Natural killer cell (primary cell): Measurements from ENCODE around the gene HNRNPK. TPM values are rescaled to one million over a fixed set of nuclear protein-coding genes. Genes with fewer than 3 reads are reported as not detected.

ENCODE experiments used
- ATAC-seq, 3 donors: fragments of 150-1000 bp in 2 of 3; fragments of 200-7000 bp in 1 of 3; cut with Tn5 transposase; 1 replicate in 1 of 3; 2 replicates in 2 of 3; pipeline ENCODE4 v1.10.0; 2021; ENCODE audit warnings: mild to moderate bottlenecking in 2 of 3, moderate library complexity in 2 of 3
- DNase-seq, 2 donors: peaks; one replicate each; pipeline versions ENCODE4 v3.0.0 to v3.0.0-alpha.2; 2013 to 2021; ENCODE audit warnings: mixed read lengths in 1 of 2
- H3K27ac ChIP-seq: one replicate; pipeline ENCODE4 v1.5.1; 2013; ENCODE audit warnings: mild to moderate bottlenecking, low read length
- H3K27me3 ChIP-seq: one replicate; pipeline ENCODE4 v1.6.1; 2013; ENCODE audit warnings: low read length; ENCODE audit not compliant: control insufficient read depth, insufficient read depth
- H3K36me3 ChIP-seq: one replicate; pipeline ENCODE4 v1.6.1; 2013; ENCODE audit warnings: low read length; ENCODE audit not compliant: control insufficient read depth, insufficient read depth
- H3K4me1 ChIP-seq: one replicate; pipeline ENCODE4 v1.6.1; 2013; ENCODE audit warnings: low read length; ENCODE audit not compliant: control insufficient read depth, insufficient read depth
- H3K4me3 ChIP-seq: one replicate; pipeline ENCODE4 v1.5.1; 2013; ENCODE audit warnings: low read length
- H3K9me3 ChIP-seq: one replicate; pipeline ENCODE4 v1.6.1; 2013; ENCODE audit warnings: low read length; ENCODE audit not compliant: control insufficient read depth, insufficient read depth
- H3K27ac Mint-ChIP-seq, 2 donors: one replicate each; pipeline ENCODE4 v1.8.0; 2022; ENCODE audit warnings: mild to moderate bottlenecking in 2 of 2, mixed read lengths in 2 of 2, moderate library complexity in 1 of 2
- H3K27me3 Mint-ChIP-seq, 2 donors: one replicate each; pipeline ENCODE4 v1.8.0; 2022; ENCODE audit warnings: low read depth in 2 of 2, mixed read lengths in 2 of 2
- H3K36me3 Mint-ChIP-seq: one replicate; pipeline ENCODE4 v1.8.0; 2022; ENCODE audit warnings: mixed read lengths
- H3K4me1 Mint-ChIP-seq, 2 donors: one replicate each; pipeline ENCODE4 v1.8.0; 2022; ENCODE audit warnings: mixed read lengths in 2 of 2
- H3K4me3 Mint-ChIP-seq: one replicate; pipeline ENCODE4 v1.8.0; 2022; ENCODE audit warnings: mild to moderate bottlenecking, moderate library complexity, mixed read lengths
- H3K9me3 Mint-ChIP-seq, 2 donors: one replicate each; pipeline ENCODE4 v1.8.0; 2022; ENCODE audit warnings: mixed read lengths in 2 of 2
- whole genome bisulfite sequencing: methylation state at CpG from one replicate; pipeline ENCODE4 v1.1.7; 2013; ENCODE audit warnings: missing lambda C conversion rate; ENCODE audit not compliant: insufficient coverage; 5-methylcytosine and 5-hydroxymethylcytosine counted together
- intact Hi-C: fragments of 100-400 bp; cut with micrococcal nuclease; formaldehyde crosslinking; loops from one replicate; pipeline ENCODE4 v1.14.2; 2022
- total RNA-seq, 4 donors: library from RNA; stranded (reverse); fragments of 120-200 nt in 1 of 4; gene quantifications; one replicate each; pipeline versions ENCODE4 v1.2.3 to v1.2.4, GENCODE V29; 2013 to 2022
- TF ChIP-seq, protein P1 (sequence below): fragments of 200-600 bp; IDR thresholded peaks from one replicate; pipeline ENCODE4 v1.8.0; 2022; ENCODE audit warnings: antibody characterized with exemption

The HNRNPK gene
- total RNA-seq, 3 donors from 2014 or later (not counting 1 experiment from before 2014, with no cell fraction given), result 703 to 872 (median 771) TPM

DNA sequence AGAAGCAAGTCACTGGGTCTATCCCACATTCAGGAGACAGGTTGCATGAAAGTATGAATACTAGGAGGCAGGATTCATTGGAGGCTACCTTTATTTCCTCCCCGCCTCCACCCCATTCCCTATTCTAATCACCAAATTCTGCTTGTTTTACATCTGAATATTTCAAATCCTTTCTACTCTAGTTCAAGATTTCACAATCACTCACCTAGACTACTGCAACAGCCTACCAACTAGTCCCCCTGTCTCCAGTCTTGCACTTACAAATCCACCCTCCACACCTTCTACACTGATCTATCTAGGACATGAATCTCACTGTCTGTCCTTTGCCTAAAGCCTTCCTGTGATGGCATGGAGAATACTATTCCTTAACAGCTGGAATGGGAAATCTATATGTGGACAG, 52.4 kb downstream of the HNRNPK start:
- no peaks in the 10 kb centered on the region for H3K9me3 Mint-ChIP-seq
- ATAC-seq (no peak), DNase-seq (no peak)
- no peaks in the 10 kb centered on the region for H3K4me1 Mint-ChIP-seq
- intact Hi-C loops, result no loop called here
- Histone ChIP-seq H3K4me3 (no peak overlapping the region), H3K27ac (no peak overlapping the region), H3K9me3 (no peaks in the 10 kb centered on the region), H3K4me1 (no peaks in the 10 kb centered on the region), H3K27me3 (no peaks in the 10 kb centered on the region), H3K36me3 (no peaks in the 10 kb centered on the region)
- H3K27me3 Mint-ChIP-seq, result no peaks in the 10 kb centered on the region
- 96% methylated on average over 1 of the region's 1 CpG for WGBS
- TF ChIP-seq, protein P1, sequence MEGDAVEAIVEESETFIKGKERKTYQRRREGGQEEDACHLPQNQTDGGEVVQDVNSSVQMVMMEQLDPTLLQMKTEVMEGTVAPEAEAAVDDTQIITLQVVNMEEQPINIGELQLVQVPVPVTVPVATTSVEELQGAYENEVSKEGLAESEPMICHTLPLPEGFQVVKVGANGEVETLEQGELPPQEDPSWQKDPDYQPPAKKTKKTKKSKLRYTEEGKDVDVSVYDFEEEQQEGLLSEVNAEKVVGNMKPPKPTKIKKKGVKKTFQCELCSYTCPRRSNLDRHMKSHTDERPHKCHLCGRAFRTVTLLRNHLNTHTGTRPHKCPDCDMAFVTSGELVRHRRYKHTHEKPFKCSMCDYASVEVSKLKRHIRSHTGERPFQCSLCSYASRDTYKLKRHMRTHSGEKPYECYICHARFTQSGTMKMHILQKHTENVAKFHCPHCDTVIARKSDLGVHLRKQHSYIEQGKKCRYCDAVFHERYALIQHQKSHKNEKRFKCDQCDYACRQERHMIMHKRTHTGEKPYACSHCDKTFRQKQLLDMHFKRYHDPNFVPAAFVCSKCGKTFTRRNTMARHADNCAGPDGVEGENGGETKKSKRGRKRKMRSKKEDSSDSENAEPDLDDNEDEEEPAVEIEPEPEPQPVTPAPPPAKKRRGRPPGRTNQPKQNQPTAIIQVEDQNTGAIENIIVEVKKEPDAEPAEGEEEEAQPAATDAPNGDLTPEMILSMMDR, result no peak
- no peak overlapping the region for H3K4me3 Mint-ChIP-seq
- H3K36me3 Mint-ChIP-seq, result no peaks in the 10 kb centered on the region
- H3K27ac Mint-ChIP-seq, result no peak overlapping the region

DNA sequence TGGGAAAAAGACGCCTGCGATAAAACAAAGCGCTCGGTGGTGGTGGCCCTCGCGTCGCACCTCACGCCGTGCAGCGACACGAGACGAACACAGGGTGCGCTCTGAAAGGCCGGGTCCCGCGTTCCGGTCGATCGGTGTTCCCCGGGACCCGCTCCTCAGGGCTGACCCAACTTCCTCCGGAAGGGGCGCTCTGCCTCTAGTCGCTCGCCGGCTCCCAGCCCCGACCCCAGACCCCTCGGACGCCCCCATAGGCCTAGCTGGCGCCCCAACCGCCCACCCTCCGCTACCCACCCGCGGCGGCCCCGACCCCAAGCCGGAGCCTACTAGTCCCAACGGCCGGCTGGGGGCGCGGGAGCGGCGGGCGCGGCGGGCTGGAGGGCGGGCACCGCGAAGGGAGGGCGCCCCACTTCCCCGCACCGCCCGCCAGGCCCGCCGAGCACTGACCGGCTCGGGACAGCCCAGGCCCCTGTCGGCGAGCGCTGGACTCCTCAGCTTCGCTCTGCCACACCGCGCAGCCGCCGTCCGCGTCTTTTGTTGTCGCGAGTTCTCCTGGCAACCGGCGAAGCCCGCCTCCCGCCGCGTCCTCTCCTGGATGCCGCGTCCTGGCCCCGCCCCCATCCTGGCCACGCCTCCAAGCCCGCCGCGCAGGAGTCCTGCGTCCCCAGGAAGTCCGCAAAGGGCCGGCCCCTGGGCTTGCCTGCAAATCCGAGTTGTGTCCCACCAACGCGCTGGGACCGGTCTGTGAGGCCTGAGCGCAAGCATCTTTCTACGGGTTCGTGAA, 58.9 kb downstream of the HNRNPK start, which contains the start of gene KIF27:
Gene KIF27 (minus strand): TSS at position 506 of the 781 bp plus-strand sequence. CDS start 5,841 bp downstream, outside the sequence.
- ATAC-seq (peak; percentile 89 to 98 (median 89)), DNase-seq (peak; percentile 96 to 98)
- H3K27me3 ChIP-seq, result no peaks in the 10 kb centered on the region
- peaks cover 12% of the 10 kb centered on the region for H3K4me1 ChIP-seq
- peak within 1 kb of the TSS; percentile 78 for H3K4me3 ChIP-seq
- H3K27me3 Mint-ChIP-seq, result no peaks in the 10 kb centered on the region
- no peaks in the 10 kb centered on the region for H3K9me3 ChIP-seq
- no peaks in the 10 kb centered on the region for H3K36me3 Mint-ChIP-seq
- intact Hi-C loops, result loop anchor here (2.0 to 5.0 kb wide), 2 partner anchors 60 to 214 kb away; partner anchors contain the start of genes HNRNPK, RMI1 and UBQLN1
- no peaks in the 10 kb centered on the region for H3K9me3 Mint-ChIP-seq
- WGBS, result under 1% methylated on average over 91 of the region's 92 CpGs
- peak within 1 kb of the TSS; percentile 92 to 93 for H3K27ac Mint-ChIP-seq
- H3K4me3 Mint-ChIP-seq, result peak within 1 kb of the TSS; percentile 94
- H3K27ac ChIP-seq, result peak within 1 kb of the TSS; percentile 96
- peaks cover 8 to 10% of the 10 kb centered on the region in 2 donors for H3K4me1 Mint-ChIP-seq
- TF ChIP-seq, protein P1, result peak; percentile 54
- no peaks in the 10 kb centered on the region for H3K36me3 ChIP-seq

DNA sequence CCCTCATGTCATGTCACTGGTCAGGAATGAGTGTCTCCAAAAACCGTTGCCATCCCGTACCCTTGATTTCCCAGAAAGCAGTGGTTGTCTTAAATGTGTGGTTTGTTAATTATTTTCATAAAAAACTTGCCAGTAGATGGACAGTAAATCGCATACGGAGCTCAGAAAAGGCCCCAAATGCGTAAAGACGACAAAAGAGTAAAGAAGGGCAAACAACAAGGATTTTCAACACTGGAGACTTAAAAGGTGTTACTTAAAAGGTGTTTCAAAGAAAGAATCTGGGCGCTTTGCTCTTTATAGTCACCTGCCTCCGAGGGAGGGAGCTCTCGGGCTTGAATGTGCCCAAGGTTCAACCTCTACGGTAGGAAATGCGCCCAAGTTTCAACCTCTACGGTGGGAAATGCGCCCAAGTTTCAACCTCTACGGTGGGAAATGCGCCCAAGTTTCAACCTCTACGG, 59.5 kb downstream of the HNRNPK start:
- Histone ChIP-seq H3K4me1 (peaks cover 12% of the 10 kb centered on the region), H3K36me3 (no peaks in the 10 kb centered on the region), H3K27me3 (no peaks in the 10 kb centered on the region), H3K9me3 (no peaks in the 10 kb centered on the region), H3K4me3 (peak overlapping the region; percentile 78), H3K27ac (peak overlapping the region; percentile 96)
- no peaks in the 10 kb centered on the region for H3K9me3 Mint-ChIP-seq
- TF ChIP-seq, protein P1, result no peak
- H3K36me3 Mint-ChIP-seq, result no peaks in the 10 kb centered on the region
- H3K4me1 Mint-ChIP-seq, result peaks cover 8 to 10% of the 10 kb centered on the region in 2 donors
- H3K27me3 Mint-ChIP-seq, result no peaks in the 10 kb centered on the region
- DNase-seq (peak in 1 of 2 donors; percentile 82), ATAC-seq (peak; percentile 1 to 22 (median 18))
- 3% methylated on average over 16 of the region's 16 CpGs for WGBS
- H3K4me3 Mint-ChIP-seq, result peak overlapping the region; percentile 85
- intact Hi-C loops, result loop anchor here (2.0 to 5.0 kb wide), 2 partner anchors 60 to 213 kb away; partner anchors contain the start of genes HNRNPK, RMI1 and UBQLN1
- peak overlapping the region; percentile 92 to 93 for H3K27ac Mint-ChIP-seq
